Measurements from ENCODE around the gene FHIP2A.
A peak's percentile ranks its signal among the peaks of the same experiment; 100 is the strongest.

Gene FHIP2A

DNA sequence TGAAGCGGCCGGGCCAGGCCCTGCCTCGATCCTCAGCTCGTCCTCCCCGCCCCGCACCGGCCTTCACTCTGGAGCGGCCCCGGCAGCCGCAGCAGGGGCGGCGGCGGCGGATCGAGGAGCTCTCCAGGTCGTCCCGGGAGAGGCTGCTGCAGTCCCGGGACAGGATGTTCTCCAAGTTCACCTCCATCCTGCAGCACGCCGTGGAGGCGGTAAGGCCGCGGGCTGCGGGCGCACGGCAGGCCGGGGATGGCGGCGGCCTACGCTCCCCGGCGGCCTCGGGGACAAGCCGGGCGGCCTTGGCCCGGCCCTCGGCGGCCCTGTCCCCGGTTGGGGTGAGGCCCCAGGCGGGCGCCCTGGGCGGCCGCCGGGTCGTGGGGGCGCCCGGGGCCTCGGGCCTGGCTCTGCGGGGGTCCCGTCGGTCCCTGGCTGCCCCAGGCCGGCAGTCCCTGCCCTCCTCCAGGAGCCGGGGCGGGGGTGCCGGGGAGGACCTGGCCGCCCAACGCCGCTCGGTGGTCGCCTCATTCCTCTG, 399 bp downstream of the FHIP2A start:
- Mint-ChIP-seq H3K4me1 (peaks cover 21% of the 10 kb centered on the region), H3K27me3 (ENCODE audit: low read depth, poor library complexity) (peaks cover 14% of the 10 kb centered on the region), H3K36me3 (ENCODE audit: low read depth) (peaks cover 32% of the 10 kb centered on the region), H3K9me3 (peaks cover 14% of the 10 kb centered on the region), H3K27ac (peak overlapping the region; percentile 97), H3K4me3 (peak overlapping the region; percentile 95)
- TF ChIP-seq, protein P1, sequence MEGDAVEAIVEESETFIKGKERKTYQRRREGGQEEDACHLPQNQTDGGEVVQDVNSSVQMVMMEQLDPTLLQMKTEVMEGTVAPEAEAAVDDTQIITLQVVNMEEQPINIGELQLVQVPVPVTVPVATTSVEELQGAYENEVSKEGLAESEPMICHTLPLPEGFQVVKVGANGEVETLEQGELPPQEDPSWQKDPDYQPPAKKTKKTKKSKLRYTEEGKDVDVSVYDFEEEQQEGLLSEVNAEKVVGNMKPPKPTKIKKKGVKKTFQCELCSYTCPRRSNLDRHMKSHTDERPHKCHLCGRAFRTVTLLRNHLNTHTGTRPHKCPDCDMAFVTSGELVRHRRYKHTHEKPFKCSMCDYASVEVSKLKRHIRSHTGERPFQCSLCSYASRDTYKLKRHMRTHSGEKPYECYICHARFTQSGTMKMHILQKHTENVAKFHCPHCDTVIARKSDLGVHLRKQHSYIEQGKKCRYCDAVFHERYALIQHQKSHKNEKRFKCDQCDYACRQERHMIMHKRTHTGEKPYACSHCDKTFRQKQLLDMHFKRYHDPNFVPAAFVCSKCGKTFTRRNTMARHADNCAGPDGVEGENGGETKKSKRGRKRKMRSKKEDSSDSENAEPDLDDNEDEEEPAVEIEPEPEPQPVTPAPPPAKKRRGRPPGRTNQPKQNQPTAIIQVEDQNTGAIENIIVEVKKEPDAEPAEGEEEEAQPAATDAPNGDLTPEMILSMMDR (IDR thresholded peaks at IDR 0.05), result no peak
- peak; percentile 49 for DNase-seq

DNA sequence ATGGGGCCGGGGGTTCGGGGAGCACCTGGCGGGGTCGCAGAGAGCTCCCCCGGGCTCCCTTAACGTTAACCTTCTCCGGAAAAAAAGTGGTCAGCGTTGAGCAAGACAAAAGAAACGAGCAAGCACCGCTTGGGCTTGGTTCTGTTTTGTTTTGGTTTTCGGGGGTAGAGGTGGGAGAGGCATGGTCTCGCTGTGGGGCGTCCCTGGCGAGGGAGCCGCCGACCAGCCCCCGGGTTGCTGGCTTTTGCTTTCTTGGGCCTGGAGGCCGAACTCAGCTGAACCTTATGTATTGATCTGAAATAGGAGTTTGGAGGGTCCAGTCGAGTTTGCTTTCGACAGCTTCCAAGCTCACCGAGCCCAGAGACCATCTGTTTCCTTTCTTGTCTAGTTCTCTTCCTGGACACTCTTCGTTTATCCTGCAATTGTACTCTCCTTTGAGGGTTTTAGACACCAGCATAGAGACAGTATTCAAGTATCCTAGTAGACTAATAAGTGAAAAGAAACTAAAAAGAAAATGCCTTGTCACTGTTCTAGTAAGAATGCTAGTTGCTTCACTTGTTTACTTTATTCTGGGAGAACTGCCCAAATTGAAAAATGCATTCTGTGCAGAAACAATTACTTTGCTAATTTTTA, 980 bp downstream of the FHIP2A start:
- Mint-ChIP-seq H3K36me3 (ENCODE audit: low read depth) (peaks cover 37% of the 10 kb centered on the region), H3K9me3 (peaks cover 18% of the 10 kb centered on the region), H3K4me3 (peak overlapping the region; percentile 95), H3K27ac (peak overlapping the region; percentile 97), H3K27me3 (ENCODE audit: low read depth, poor library complexity) (peaks cover 14% of the 10 kb centered on the region), H3K4me1 (peaks cover 21% of the 10 kb centered on the region)
- TF ChIP-seq, protein P1 (IDR thresholded peaks at IDR 0.05), result no peak
- peak; percentile 40 for DNase-seq

DNA sequence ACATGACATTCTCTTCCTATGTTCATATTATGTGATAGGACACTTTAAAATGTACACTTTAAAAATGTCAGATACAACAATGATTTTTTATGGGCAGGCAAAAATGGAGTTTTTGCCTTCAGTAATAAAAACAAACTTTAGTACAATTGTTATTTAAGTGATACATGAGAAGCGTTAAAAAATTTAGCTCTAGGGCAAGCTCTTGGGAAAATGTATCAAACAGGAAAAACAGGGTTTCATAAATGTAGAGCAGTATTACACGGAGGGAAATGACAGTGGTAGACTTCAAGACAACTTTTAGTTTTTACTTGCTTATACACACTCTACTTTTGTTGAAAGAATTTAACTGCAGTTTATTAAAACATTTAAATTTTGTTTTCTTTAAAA, 1.5 kb downstream of the FHIP2A start:
- Mint-ChIP-seq H3K4me3 (peak overlapping the region; percentile 95), H3K27me3 (ENCODE audit: low read depth, poor library complexity) (peaks cover 14% of the 10 kb centered on the region), H3K27ac (peak overlapping the region; percentile 97), H3K36me3 (ENCODE audit: low read depth) (peaks cover 39% of the 10 kb centered on the region), H3K9me3 (peaks cover 18% of the 10 kb centered on the region), H3K4me1 (peaks cover 21% of the 10 kb centered on the region)
- DNase-seq, result no peak
- TF ChIP-seq, protein P1 (IDR thresholded peaks at IDR 0.05), result no peak

DNA sequence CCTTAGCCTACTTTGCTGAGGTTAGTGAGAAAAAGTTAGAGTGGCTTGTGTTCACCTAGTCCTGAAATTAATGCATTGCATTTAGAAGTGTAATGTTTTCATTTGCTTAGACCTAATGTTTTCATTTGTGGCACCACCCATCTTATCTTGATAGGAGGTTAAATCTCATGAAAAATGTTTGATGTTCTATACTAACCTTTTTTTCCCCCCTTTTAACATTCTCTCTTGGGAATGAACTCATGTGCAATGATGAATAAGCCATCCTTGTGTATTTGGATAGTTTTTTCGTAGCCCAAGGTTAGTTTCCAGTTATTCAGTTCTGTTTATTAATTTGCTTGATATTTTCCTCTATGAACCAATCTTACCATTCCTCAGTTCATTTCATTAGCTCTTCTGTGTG, 2.8 kb downstream of the FHIP2A start:
- peaks cover 21% of the 10 kb centered on the region for H3K4me1 Mint-ChIP-seq
- H3K9me3 Mint-ChIP-seq, result peaks cover 18% of the 10 kb centered on the region
- peaks cover 51% of the 10 kb centered on the region for H3K36me3 Mint-ChIP-seq (ENCODE audit: low read depth)
- no peak overlapping the region for H3K27ac Mint-ChIP-seq
- DNase-seq, result no peak
- peaks cover 4% of the 10 kb centered on the region for H3K27me3 Mint-ChIP-seq (ENCODE audit: low read depth, poor library complexity)
- H3K4me3 Mint-ChIP-seq, result peak overlapping the region; percentile 52
- TF ChIP-seq, protein P1 (IDR thresholded peaks at IDR 0.05), result no peak

DNA sequence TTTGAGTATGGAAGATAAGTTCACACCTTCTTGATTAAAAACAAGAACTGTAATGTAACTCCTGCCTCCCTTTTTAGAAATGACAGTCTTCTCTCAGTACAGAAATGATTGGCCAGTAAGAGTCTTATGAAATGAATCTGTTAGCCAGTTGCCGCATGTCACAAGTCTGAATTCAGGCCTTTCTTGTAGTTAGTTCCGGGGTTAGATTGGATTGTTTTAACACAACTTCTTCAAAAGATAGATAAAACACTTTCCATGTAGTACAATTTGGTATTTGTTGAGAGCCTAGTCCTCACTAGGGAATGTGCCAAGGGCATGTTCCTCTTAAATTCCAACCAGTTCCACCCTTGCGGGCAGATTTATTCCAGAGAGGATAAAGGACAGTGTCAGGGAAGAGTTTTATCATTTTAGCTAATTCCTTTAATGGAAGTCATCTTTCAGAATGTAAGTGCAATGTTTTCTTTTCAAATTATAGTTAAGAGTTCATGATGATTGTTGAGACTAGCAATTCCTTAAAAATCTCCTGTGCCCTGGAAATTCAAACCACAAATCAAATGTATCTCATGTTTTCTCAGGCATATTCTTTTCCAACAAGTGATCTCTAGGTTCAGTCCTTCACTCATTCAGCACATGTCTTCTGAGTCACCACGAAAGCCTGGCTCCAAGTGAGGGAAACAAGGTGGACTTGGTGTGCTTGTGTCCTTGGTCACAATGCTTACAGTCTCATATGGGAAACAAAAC, 4.1 kb downstream of the FHIP2A start:
- H3K27me3 Mint-ChIP-seq (ENCODE audit: low read depth, poor library complexity), result peaks cover 3% of the 10 kb centered on the region
- H3K4me3 Mint-ChIP-seq, result no peak overlapping the region
- peaks cover 55% of the 10 kb centered on the region for H3K36me3 Mint-ChIP-seq (ENCODE audit: low read depth)
- peaks cover 18% of the 10 kb centered on the region for H3K9me3 Mint-ChIP-seq
- H3K4me1 Mint-ChIP-seq, result peaks cover 21% of the 10 kb centered on the region
- DNase-seq, result no peak
- peak overlapping the region; percentile 8 for H3K27ac Mint-ChIP-seq
- TF ChIP-seq, protein P1 (IDR thresholded peaks at IDR 0.05), result no peak
